Stimulated activated CD4-positive, alpha-beta T cell treated with anti-CD3 and anti-CD28 coated beads, Interleukin-15, amount 100 ng/mL, for 1 hour (primary cell): ENCODE data around the gene PKHD1.
"Not testable (repeated sequence)": the region's sequence is repeated elsewhere in the genome, so short reads cannot be mapped to it uniquely, and the experiment has no call there.

Experiments used
- DNase-seq, 2 donors: peaks; one replicate each; pipeline ENCODE4 v3.0.0-alpha.2; 2020; ENCODE audit warnings: low read depth in 1 of 2, low spot score in 1 of 2

Gene PKHD1

GRCh38 chr6:51932956-51933355 is 154.5 kb downstream of the PKHD1 start:
- no peak for DNase-seq

GRCh38 chr6:51930602-51931001 is 156.8 kb downstream of the PKHD1 start:
- no peak for DNase-seq

GRCh38 chr6:51929934-51930574 is 157.4 kb downstream of the PKHD1 start:
- no peak for DNase-seq

GRCh38 chr6:51928320-51928719 is 159.1 kb downstream of the PKHD1 start:
- DNase-seq: no peak

GRCh38 chr6:51927450-51927849 is 160.0 kb downstream of the PKHD1 start:
- no peak for DNase-seq

- DNase-seq: no peak
Measured at GRCh38 chr6:51926125-51926524, 161.3 kb downstream of the PKHD1 start.

- DNase-seq: not testable (repeated sequence)
Measured at GRCh38 chr6:51922479-51922878, 164.9 kb downstream of the PKHD1 start.

- not testable (repeated sequence) for DNase-seq
Measured at GRCh38 chr6:51918347-51918746, 169.1 kb downstream of the PKHD1 start.

- DNase-seq: no peak
Measured at GRCh38 chr6:51915098-51915497, 172.3 kb downstream of the PKHD1 start.

GRCh38 chr6:51913265-51913664 is 174.1 kb downstream of the PKHD1 start:
- DNase-seq: no peak

GRCh38 chr6:51910851-51911250 is 176.6 kb downstream of the PKHD1 start:
- DNase-seq: no peak

- DNase-seq: no peak
Measured at GRCh38 chr6:51908243-51908642, 179.2 kb downstream of the PKHD1 start.

- no peak for DNase-seq
Measured at GRCh38 chr6:51901766-51902764, 185.3 kb downstream of the PKHD1 start.

GRCh38 chr6:51893366-51893765 is 194.0 kb downstream of the PKHD1 start:
- no peak for DNase-seq

- DNase-seq: no peak
Measured at GRCh38 chr6:51892750-51893149, 194.7 kb downstream of the PKHD1 start.

GRCh38 chr6:51892339-51892738 is 195.1 kb downstream of the PKHD1 start:
- no peak for DNase-seq

GRCh38 chr6:51891784-51892183 is 195.6 kb downstream of the PKHD1 start:
- no peak for DNase-seq

GRCh38 chr6:51887859-51888258 is 199.6 kb downstream of the PKHD1 start:
- no peak for DNase-seq

GRCh38 chr6:51885957-51886356 is 201.5 kb downstream of the PKHD1 start:
- DNase-seq: no peak

GRCh38 chr6:51868591-51869355 is 218.6 kb downstream of the PKHD1 start:
- DNase-seq: no peak

- DNase-seq: no peak
Measured at GRCh38 chr6:51866867-51867266, 220.5 kb downstream of the PKHD1 start.

- DNase-seq: no peak
Measured at GRCh38 chr6:51865996-51866395, 221.4 kb downstream of the PKHD1 start.
